HepG2 (cell line): Measurements from ENCODE around the gene HAGHL. TPM values are rescaled to one million over a fixed set of nuclear protein-coding genes. Genes with fewer than 3 reads are reported as not detected.

Experiments
- AHDC1 ChIP-seq: sonication (generic); formaldehyde crosslinking; IDR thresholded peaks from 2 replicates; pipeline ENCODE4 v1.5.1; 2020; ENCODE audit warnings: mild to moderate bottlenecking, missing genetic modification reagents, borderline replicate concordance
- CTCF ChIP-seq: sonication (generic); formaldehyde crosslinking; IDR thresholded peaks from 2 replicates; pipeline ENCODE4 v1.5.0; 2020; ENCODE audit warnings: mild to moderate bottlenecking, missing genetic modification reagents, moderate library complexity
- HNF1A ChIP-seq, 2 experiments: sonication (generic) in 1 of 2; formaldehyde crosslinking in 1 of 2; IDR thresholded peaks; 2 replicates each; pipeline versions ENCODE4 v1.4.0 to v1.6.1; 2016 to 2020; ENCODE audit warnings: borderline replicate concordance in 1 of 2, low read depth in 1 of 2, mild to moderate bottlenecking in 1 of 2, missing genetic modification reagents in 1 of 2
- HOXA9 ChIP-seq: sonication (generic); formaldehyde crosslinking; IDR thresholded peaks from 2 replicates; pipeline ENCODE4 v1.8.1; 2022; ENCODE audit warnings: missing genetic modification reagents, mild to moderate bottlenecking, moderate library complexity, borderline replicate concordance
- KLF15 ChIP-seq: sonication (generic); formaldehyde crosslinking; IDR thresholded peaks from 2 replicates; pipeline ENCODE4 v1.8.1; 2023; ENCODE audit warnings: borderline replicate concordance, mild to moderate bottlenecking, inconsistent platforms, missing genetic modification reagents, mixed read lengths
- KLF16 ChIP-seq, 2 experiments: sonication (generic) in 1 of 2; formaldehyde crosslinking in 1 of 2; IDR thresholded peaks; 2 replicates each; pipeline versions ENCODE4 v1.6.1 to v1.8.0; 2016 to 2023; ENCODE audit warnings: missing genetic modification reagents in 2 of 2, missing compliant biosample characterization in 1 of 2
- NFKBIZ ChIP-seq: IDR thresholded peaks from 2 replicates; pipeline ENCODE4 v1.6.1; 2018; ENCODE audit warnings: missing genetic modification reagents, missing compliant biosample characterization
- ZFP82 ChIP-seq: sonication (generic); formaldehyde crosslinking; IDR thresholded peaks from 2 replicates; pipeline ENCODE4 v1.5.1; 2020; ENCODE audit warnings: mild to moderate bottlenecking, missing genetic modification reagents, borderline replicate concordance
- ZFP91 ChIP-seq: sonication (generic); formaldehyde crosslinking; IDR thresholded peaks from 2 replicates; pipeline ENCODE4 v1.9.0; 2022; ENCODE audit warnings: missing genetic modification reagents, mild to moderate bottlenecking, borderline replicate concordance
- ZMAT3 ChIP-seq: sonication (generic); formaldehyde crosslinking; conservative IDR thresholded peaks from 2 replicates; pipeline ENCODE4 v1.7.0; 2021; ENCODE audit warnings: missing genetic modification reagents
- ZMYM4 ChIP-seq: sonication (generic); formaldehyde crosslinking; IDR thresholded peaks from 2 replicates; pipeline ENCODE4 v1.8.1; 2023; ENCODE audit warnings: mild to moderate bottlenecking, missing genetic modification reagents
- ZNF121 ChIP-seq: sonication (generic); formaldehyde crosslinking; IDR thresholded peaks from 2 replicates; pipeline ENCODE4 v1.5.0; 2020; ENCODE audit warnings: mild to moderate bottlenecking, missing genetic modification reagents
- ZNF672 ChIP-seq: sonication (generic); formaldehyde crosslinking; IDR thresholded peaks from 2 replicates; pipeline ENCODE4 v1.8.1; 2022; ENCODE audit warnings: missing genetic modification reagents
- ZNF720 ChIP-seq: sonication (generic); formaldehyde crosslinking; IDR thresholded peaks from 2 replicates; pipeline ENCODE4 v1.4.0; 2020; ENCODE audit warnings: missing genetic modification reagents
- polyA plus RNA-seq, 8 experiments: library from polyadenylated mRNA; depleted of rRNA in 3 of 8; stranded (reverse) in 7 of 8; unstranded in 1 of 8; fragments of >200 nt; fragmentation: Illumina TruSeq in 4 of 8; extraction: Trizol in 4 of 8; gene quantifications; 2 replicates each; pipeline versions ENCODE4 v1.2.1 to v1.2.3, GENCODE V29; 2011 to 2016; ENCODE audit warnings: low read depth in 4 of 8, missing spikeins in 1 of 8, mixed read lengths in 1 of 8; ENCODE audit not compliant: insufficient read depth in 1 of 8
- total RNA-seq, 5 experiments: library from RNA; depleted of rRNA; stranded (reverse); fragments of >200 nt; fragmentation: Illumina TruSeq; extraction: Trizol; gene quantifications; 2 replicates each; pipeline ENCODE4 v1.2.3, GENCODE V29; 2016; ENCODE audit warnings: low read depth in 1 of 5

Gene HAGHL
- total and polyA plus RNA-seq, 2 of the 13 experiments (the other 11 are each of a cell fraction or from before 2014, with no cell fraction given), result 3.4 to 8.4 TPM

- TF ChIP-seq AHDC1 (CRISPR knock-in tag) (no peak), ZNF672 (CRISPR knock-in tag) (peak; percentile 72; the same call in 1 of the 2 replicates), ZMAT3 (CRISPR knock-in tag) (0 out of 2 replicates have a peak, but pooled peaks have one; percentile 12), ZFP82 (CRISPR knock-in tag) (peak; percentile 84), ZNF121 (peak; percentile 61), HOXA9 (CRISPR knock-in tag) (peak; percentile 13; the same call in 1 of the 2 replicates), KLF16 (CRISPR knock-in tag; IDR thresholded peaks at IDR 0.05) (0 out of 4 replicates have a peak, but pooled peaks of 1 of the 2 experiments have one; percentile 14), CTCF (CRISPR knock-in tag) (peak; percentile 46), KLF15 (CRISPR knock-in tag) (0 out of 2 replicates have a peak, but pooled peaks have one; percentile 37), HNF1A (IDR thresholded peaks at IDR 0.05; ENCODE audit: low read depth) (no peak), HNF1A (CRISPR knock-in tag; IDR thresholded peaks at IDR 0.05; ENCODE audit: borderline replicate concordance) (no peak), ZMYM4 (CRISPR knock-in tag) (peak; percentile 48; the same call in 1 of the 2 replicates), NFKBIZ (CRISPR knock-in tag) (0 out of 2 replicates have a peak, but pooled peaks have one; percentile 62), ZNF720 (no peak), ZFP91 (CRISPR knock-in tag) (0 out of 2 replicates have a peak, but pooled peaks have one; percentile 37)
Measured at GRCh38 chr16:720447-720989, 6.4 kb upstream of the HAGHL start (continued).
